ENCODE data around the gene SPART.

DNA sequence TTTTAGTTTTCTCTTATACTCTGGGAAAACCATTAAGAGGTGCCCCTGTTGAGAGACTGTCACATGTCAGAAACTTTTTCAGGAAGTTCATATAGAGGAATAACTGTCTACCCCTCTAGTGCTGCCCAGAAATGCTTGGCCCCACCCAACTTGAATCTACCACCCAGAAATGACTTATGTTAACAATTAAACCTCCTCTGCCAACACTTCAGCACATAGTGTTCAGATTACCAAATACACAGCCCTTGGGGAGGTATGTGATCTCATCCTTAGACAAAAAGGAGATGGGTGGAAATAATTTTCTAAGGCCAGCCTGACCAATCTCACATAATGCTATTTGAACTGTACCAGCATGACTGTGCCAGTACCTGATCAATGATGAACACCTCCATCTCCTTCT lies 84.2 kb downstream of the SPART start:
- TF ChIP-seq, protein P1, sequence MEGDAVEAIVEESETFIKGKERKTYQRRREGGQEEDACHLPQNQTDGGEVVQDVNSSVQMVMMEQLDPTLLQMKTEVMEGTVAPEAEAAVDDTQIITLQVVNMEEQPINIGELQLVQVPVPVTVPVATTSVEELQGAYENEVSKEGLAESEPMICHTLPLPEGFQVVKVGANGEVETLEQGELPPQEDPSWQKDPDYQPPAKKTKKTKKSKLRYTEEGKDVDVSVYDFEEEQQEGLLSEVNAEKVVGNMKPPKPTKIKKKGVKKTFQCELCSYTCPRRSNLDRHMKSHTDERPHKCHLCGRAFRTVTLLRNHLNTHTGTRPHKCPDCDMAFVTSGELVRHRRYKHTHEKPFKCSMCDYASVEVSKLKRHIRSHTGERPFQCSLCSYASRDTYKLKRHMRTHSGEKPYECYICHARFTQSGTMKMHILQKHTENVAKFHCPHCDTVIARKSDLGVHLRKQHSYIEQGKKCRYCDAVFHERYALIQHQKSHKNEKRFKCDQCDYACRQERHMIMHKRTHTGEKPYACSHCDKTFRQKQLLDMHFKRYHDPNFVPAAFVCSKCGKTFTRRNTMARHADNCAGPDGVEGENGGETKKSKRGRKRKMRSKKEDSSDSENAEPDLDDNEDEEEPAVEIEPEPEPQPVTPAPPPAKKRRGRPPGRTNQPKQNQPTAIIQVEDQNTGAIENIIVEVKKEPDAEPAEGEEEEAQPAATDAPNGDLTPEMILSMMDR (IDR thresholded peaks at IDR 0.05; ENCODE audit: insufficient read depth, low read length, poor library complexity, severe bottlenecking), result no peak
- TF ChIP-seq EZH2phosphoT487 (conservative IDR thresholded peaks at IDR 0.05; ENCODE audit: low read length), result no peak

Data from SU-DHL-6 (cell line).